DMS79 treated with DMSO at 0.1 percent for 48 hours (cell line): ENCODE measurements around the gene BMPER.

ENCODE experiments used
- DNase-seq: peaks from one replicate; lab custom pipeline; 2025; lab: John Stamatoyannopoulos, UW

Gene BMPER

GRCh38 chr7:34177476-34177875 is 272.1 kb downstream of the BMPER start:
- DNase-seq, result no peak

GRCh38 chr7:34181271-34181958 is 276.1 kb downstream of the BMPER start:
- no peak for DNase-seq

GRCh38 chr7:34184466-34184865 is 279.1 kb downstream of the BMPER start:
- no peak for DNase-seq

- no peak for DNase-seq
Measured at GRCh38 chr7:34187798-34188307, 282.5 kb downstream of the BMPER start.

GRCh38 chr7:34189031-34189430 is 283.7 kb downstream of the BMPER start:
- no peak for DNase-seq

- DNase-seq, result no peak
Measured at GRCh38 chr7:34190299-34190698, 285.0 kb downstream of the BMPER start.

GRCh38 chr7:34191162-34191561 is 285.8 kb downstream of the BMPER start:
- no peak for DNase-seq

- DNase-seq, result no peak
Measured at GRCh38 chr7:34191771-34192479, 286.6 kb downstream of the BMPER start.

GRCh38 chr7:34192906-34193305 is 287.6 kb downstream of the BMPER start:
- DNase-seq, result no peak

GRCh38 chr7:34198231-34198641 is 292.9 kb downstream of the BMPER start:
- no peak for DNase-seq
